Psoas muscle (tissue), 8 donors: ENCODE measurements around the gene KBTBD2. TPM values are rescaled to one million over a fixed set of nuclear protein-coding genes. Genes with fewer than 3 reads are reported as not detected.
"Not testable (repeated sequence)": the region's sequence is repeated elsewhere in the genome, so short reads cannot be mapped to it uniquely, and the experiment has no call there.

Source experiments
- ATAC-seq, 4 donors: fragments of 200-7000 bp; cut with Tn5 transposase; one replicate each; pipeline ENCODE4 v1.9.1; 2020; ENCODE audit warnings: moderate library complexity in 3 of 4, mild to moderate bottlenecking in 2 of 4
- DNase-seq, 2 donors: peaks; one replicate each; pipeline ENCODE4 v3.0.0-alpha.2; 2020
- H3K27ac ChIP-seq: fragments of 200-600 bp; one replicate; pipeline ENCODE4 v1.8.0; 2022
- H3K27me3 ChIP-seq, 3 donors: fragments of 200-600 bp in 1 of 3; one replicate each; pipeline versions ENCODE4 v1.6.1 to v1.8.0; 2013 to 2022; ENCODE audit warnings: low read length in 2 of 3, mild to moderate bottlenecking in 2 of 3, moderate library complexity in 1 of 3; ENCODE audit not compliant: insufficient read depth in 3 of 3
- H3K36me3 ChIP-seq, 2 donors: fragments of 200-600 bp in 1 of 2; one replicate each; pipeline versions ENCODE4 v1.6.1 to v1.8.0; 2013 to 2022; ENCODE audit warnings: low read depth in 1 of 2, mild to moderate bottlenecking in 1 of 2, moderate library complexity in 1 of 2; ENCODE audit not compliant: insufficient read depth in 1 of 2
- H3K4me1 ChIP-seq: fragments of 200-600 bp; one replicate; pipeline ENCODE4 v1.8.0; 2022
- H3K4me3 ChIP-seq: fragments of 200-600 bp; one replicate; pipeline ENCODE4 v1.8.0; 2022; ENCODE audit warnings: mild to moderate bottlenecking
- H3K9me3 ChIP-seq: fragments of 200-600 bp; one replicate; pipeline ENCODE4 v1.8.0; 2022
- CTCF ChIP-seq: fragments of 200-600 bp; IDR thresholded peaks from one replicate; pipeline ENCODE4 v1.8.0; 2022; ENCODE audit warnings: antibody characterized with exemption
- WGBS, 3 donors: extraction: QIAGEN DNeasy Blood & Tissue Kit; methylation state at CpG; one replicate each; pipeline versions ENCODE4 v1.1.6 to v1.1.7; 2013; 5-methylcytosine and 5-hydroxymethylcytosine counted together
- intact Hi-C, 2 donors: fragments of 100-400 bp; cut with DNase I; formaldehyde crosslinking; loops; one replicate each; pipeline versions ENCODE4 v1.11.0 to v1.14.2; 2022
- polyA plus RNA-seq, 3 donors: library from polyadenylated mRNA; stranded (reverse); fragments of 200-250 nt; gene quantifications; one replicate each; pipeline ENCODE4 v1.2.3, GENCODE V29; 2013
- total RNA-seq, 4 donors: library from RNA; stranded (reverse); fragmentation: NEBNext Ultra II Directional in 2 of 4; extraction: Animal tissue kit (Norgen Biotek cat#: 25700) in 2 of 4; gene quantifications; one replicate each; pipeline versions ENCODE4 v1.2.1 to v1.2.4, GENCODE V29; 2021 to 2023
- donor health status: healthy with polysubstance abuse.
- donor health status: DM: no; HTN: no; CAD: no; lungs with moderate emphysema.
- donor health status: Bipolar disorder and iron deficiency.
- donor health status: healthy.
- donor health status: DM: yes; HTN: yes; CAD: no.
- donor health status: DM: no; HTN: no; CAD: no.
- donor health status: DM: no; HTN: no; CAD: no.
- donor health status: DM: yes; HTN: yes; CAD: no.

KBTBD2 gene
- total and polyA plus RNA-seq, 7 donors: 25.6 to 69.6 (median 32.4) TPM

GRCh38 chr7:32868116-32868515, 23.4 kb downstream of the KBTBD2 start:
- Histone ChIP-seq H3K27ac (peak overlapping the region; percentile 70), H3K27me3 (no peaks in the 10 kb centered on the region), H3K4me1 (peaks cover 46% of the 10 kb centered on the region), H3K4me3 (no peak overlapping the region), H3K36me3 (peaks cover 7 to 47% of the 10 kb centered on the region in 2 donors), H3K9me3 (no peaks in the 10 kb centered on the region)
- intact Hi-C loops: no loop called here
- no peak for TF ChIP-seq CTCF
- no peak for DNase-seq
- peak in 2 of 4 donors; percentile 31 to 54 for ATAC-seq
- 41 to 65% (median 45%) methylated on average over 4 of the region's 4 CpGs for WGBS, 3 donors

- Histone ChIP-seq H3K4me1 (peaks cover 23% of the 10 kb centered on the region), H3K4me3 (no peak overlapping the region), H3K9me3 (no peaks in the 10 kb centered on the region), H3K36me3 (peaks cover 7 to 23% of the 10 kb centered on the region in 2 donors), H3K27ac (no peak overlapping the region), H3K27me3 (no peaks in the 10 kb centered on the region)
- intact Hi-C loops: no loop called here
- DNase-seq (no peak), ATAC-seq (no peak)
- TF ChIP-seq CTCF: no peak
Measured at GRCh38 chr7:32865448-32866030, 26.0 kb downstream of the KBTBD2 start.

- 92 to 98% (median 97%) methylated on average over 1 of the region's 1 CpG for WGBS, 3 donors
- H3K27me3 ChIP-seq, H3K27ac ChIP-seq, H3K36me3 ChIP-seq, intact Hi-C loops, H3K9me3 ChIP-seq, DNase-seq, ATAC-seq, H3K4me3 ChIP-seq: not testable (repeated sequence)
- H3K4me1 ChIP-seq: peaks cover 11% of the 10 kb centered on the region
Measured at GRCh38 chr7:32863872-32864271, 27.7 kb downstream of the KBTBD2 start.

- Histone ChIP-seq H3K36me3 (no peaks in the 10 kb centered on the region), H3K4me1 (no peaks in the 10 kb centered on the region), H3K4me3 (no peak overlapping the region), H3K27me3 (no peaks in the 10 kb centered on the region), H3K27ac (no peak overlapping the region), H3K9me3 (no peaks in the 10 kb centered on the region)
- ATAC-seq (no peak), DNase-seq (no peak)
- no peak for TF ChIP-seq CTCF
- intact Hi-C loops: no loop called here
Measured at GRCh38 chr7:32860090-32860489, 31.5 kb downstream of the KBTBD2 start.

- Histone ChIP-seq H3K27me3 (no peaks in the 10 kb centered on the region), H3K36me3 (no peaks in the 10 kb centered on the region), H3K4me3 (no peak overlapping the region), H3K27ac (no peak overlapping the region), H3K4me1 (no peaks in the 10 kb centered on the region), H3K9me3 (no peaks in the 10 kb centered on the region)
- ATAC-seq: no peak
- intact Hi-C loops: no loop called here
- WGBS, 3 donors: 0 to 46% (median 0%) methylated on average over 1 of the region's 1 CpG
- TF ChIP-seq CTCF: no peak
- DNase-seq: no peak
Measured at GRCh38 chr7:32858648-32859047, 32.9 kb downstream of the KBTBD2 start.

- H3K4me3 ChIP-seq, H3K4me1 ChIP-seq, intact Hi-C loops, H3K27ac ChIP-seq, H3K9me3 ChIP-seq, DNase-seq, H3K27me3 ChIP-seq, H3K36me3 ChIP-seq: not testable (repeated sequence)
- 53 to 58% (median 55%) methylated on average over 5 of the region's 5 CpGs for WGBS, 3 donors
- ATAC-seq: peak in 3 of 4 donors; percentile 35 to 65 (median 42)
Measured at GRCh38 chr7:32857063-32857462, 34.5 kb downstream of the KBTBD2 start.

GRCh38 chr7:32855837-32856775, 35.5 kb downstream of the KBTBD2 start:
- intact Hi-C loops, H3K27ac ChIP-seq, H3K9me3 ChIP-seq, H3K4me3 ChIP-seq, H3K4me1 ChIP-seq, H3K27me3 ChIP-seq, H3K36me3 ChIP-seq, DNase-seq: not testable (repeated sequence)
- peak in 3 of 4 donors; percentile 40 to 55 (median 42) for ATAC-seq
- 39 to 49% (median 44%) methylated on average over 8 of the region's 9 CpGs for WGBS, 3 donors
